ENCODE measurements around the gene PPP1R3A.

The PPP1R3A gene

GRCh38 chr7:113890331-113891030, 28.3 kb downstream of the PPP1R3A start:
- peak in 1 of 2 donors; percentile 28 for DNase-seq (ENCODE audit: low read depth in 2 of 2)
- no peak for TF ChIP-seq CTCF (IDR thresholded peaks at IDR 0.05; ENCODE audit: low read depth, low read length)
- no peak overlapping the region for H3K4me3 ChIP-seq (replicated peaks in 1 of 2; ENCODE audit: low read depth in 2 of 2, low read length in 2 of 2)

- H3K4me3 ChIP-seq (replicated peaks in 1 of 2; ENCODE audit: low read depth in 2 of 2, low read length in 2 of 2): no peak overlapping the region
- no peak for TF ChIP-seq CTCF (IDR thresholded peaks at IDR 0.05; ENCODE audit: low read depth, low read length)
- no peak for DNase-seq (ENCODE audit: low read depth in 2 of 2)
These were observed 35.7 kb downstream of the PPP1R3A start for GRCh38 chr7:113883096-113883495.

GRCh38 chr7:113880559-113880958, 38.2 kb downstream of the PPP1R3A start:
- no peak for DNase-seq (ENCODE audit: low read depth in 2 of 2)
- no peak overlapping the region for H3K4me3 ChIP-seq (replicated peaks in 1 of 2; ENCODE audit: low read depth in 2 of 2, low read length in 2 of 2)
- no peak for TF ChIP-seq CTCF (IDR thresholded peaks at IDR 0.05; ENCODE audit: low read depth, low read length)

GRCh38 chr7:113878394-113878992, 40.3 kb downstream of the PPP1R3A start:
- DNase-seq (ENCODE audit: low read depth in 2 of 2): no peak
- H3K4me3 ChIP-seq (replicated peaks in 1 of 2; ENCODE audit: low read depth in 2 of 2, low read length in 2 of 2): no peak overlapping the region
- TF ChIP-seq CTCF (IDR thresholded peaks at IDR 0.05; ENCODE audit: low read depth, low read length): no peak

GRCh38 chr7:113875224-113875623, 43.6 kb downstream of the PPP1R3A start:
- no peak for TF ChIP-seq CTCF (IDR thresholded peaks at IDR 0.05; ENCODE audit: low read depth, low read length)
- no peak for DNase-seq (ENCODE audit: low read depth in 2 of 2)
- H3K4me3 ChIP-seq (replicated peaks in 1 of 2; ENCODE audit: low read depth in 2 of 2, low read length in 2 of 2): no peak overlapping the region

GRCh38 chr7:113873554-113874151, 45.2 kb downstream of the PPP1R3A start:
- H3K4me3 ChIP-seq (replicated peaks in 1 of 2; ENCODE audit: low read depth in 2 of 2, low read length in 2 of 2): no peak overlapping the region
- TF ChIP-seq CTCF (IDR thresholded peaks at IDR 0.05; ENCODE audit: low read depth, low read length): no peak
- DNase-seq (ENCODE audit: low read depth in 2 of 2): no peak
